Liver (tissue), 9 donors: ENCODE data around the gene MBP. TPM values are rescaled to one million over a fixed set of nuclear protein-coding genes. Genes with fewer than 3 reads are reported as not detected.

ENCODE experiments used
- DNase-seq: peaks from one replicate; pipeline ENCODE4 v3.0.0-alpha.2; 2017; ENCODE audit warnings: low spot score
- H3K27ac ChIP-seq, 2 donors: one replicate each; pipeline ENCODE4 v1.7.0; 2013; ENCODE audit warnings: inconsistent platforms in 2 of 2, low read length in 2 of 2, control low read depth in 1 of 2, low read depth in 1 of 2, mild to moderate bottlenecking in 1 of 2
- H3K27me3 ChIP-seq, 4 donors: one replicate each; pipeline versions ENCODE4 v1.6.1 to v1.7.0; 2013; ENCODE audit warnings: low read length in 3 of 4, inconsistent platforms in 1 of 4, mild to moderate bottlenecking in 1 of 4, moderate library complexity in 1 of 4; ENCODE audit not compliant: control insufficient read depth in 4 of 4, insufficient read depth in 4 of 4
- H3K36me3 ChIP-seq, 4 donors: one replicate each; pipeline versions ENCODE4 v1.6.1 to v1.7.0; 2013; ENCODE audit warnings: low read length in 3 of 4, mild to moderate bottlenecking in 3 of 4, low read depth in 1 of 4, moderate library complexity in 1 of 4; ENCODE audit not compliant: control insufficient read depth in 4 of 4, insufficient read depth in 3 of 4
- H3K4me1 ChIP-seq, 4 donors: one replicate each; pipeline versions ENCODE4 v1.6.1 to v1.7.0; 2013; ENCODE audit warnings: low read length in 3 of 4, mild to moderate bottlenecking in 3 of 4, moderate library complexity in 1 of 4; ENCODE audit not compliant: control insufficient read depth in 4 of 4, insufficient read depth in 4 of 4
- H3K4me3 ChIP-seq, 3 donors: one replicate each; pipeline versions ENCODE4 v1.6.1 to v1.7.0; 2013; ENCODE audit warnings: low read length in 3 of 3, control low read depth in 1 of 3, low read depth in 1 of 3, mild to moderate bottlenecking in 1 of 3
- H3K9ac ChIP-seq, 2 donors: one replicate each; pipeline ENCODE4 v1.7.0; 2013; ENCODE audit warnings: low read length in 2 of 2, mild to moderate bottlenecking in 2 of 2, moderate library complexity in 2 of 2, control low read depth in 1 of 2, low read depth in 1 of 2
- H3K9me3 ChIP-seq, 4 donors: one replicate each; pipeline versions ENCODE4 v1.6.1 to v1.7.0; 2013; ENCODE audit warnings: low read length in 3 of 4; ENCODE audit not compliant: control insufficient read depth in 4 of 4
- EGR1 ChIP-seq, 2 donors: IDR thresholded peaks; 2 replicates each; pipeline ENCODE4 v1.6.1; 2016 to 2018; ENCODE audit warnings: antibody characterized with exemption in 2 of 2, low read depth in 2 of 2
- FOXA1 ChIP-seq: IDR thresholded peaks from 2 replicates; pipeline ENCODE4 v1.6.1; 2016; ENCODE audit warnings: antibody characterized with exemption
- FOXA2 ChIP-seq: IDR thresholded peaks from 2 replicates; pipeline ENCODE4 v1.6.1; 2016; ENCODE audit warnings: antibody characterized with exemption
- GABPA ChIP-seq, 2 donors: IDR thresholded peaks in 1 of 2; conservative IDR thresholded peaks in 1 of 2; 2 replicates each; pipeline ENCODE4 v1.6.1; 2016; ENCODE audit warnings: antibody characterized with exemption in 2 of 2, mild to moderate bottlenecking in 1 of 2, moderate library complexity in 1 of 2
- HNF4A ChIP-seq, 2 donors: conservative IDR thresholded peaks; 2 replicates each; pipeline ENCODE4 v1.6.1; 2016; ENCODE audit warnings: antibody characterized with exemption in 2 of 2, mild to moderate bottlenecking in 2 of 2
- HNF4G ChIP-seq: IDR thresholded peaks from 2 replicates; pipeline ENCODE4 v1.6.1; 2016; ENCODE audit warnings: antibody characterized with exemption
- JUND ChIP-seq, 2 donors: IDR thresholded peaks; 2 replicates each; pipeline ENCODE4 v1.6.1; 2016; ENCODE audit warnings: antibody characterized with exemption in 2 of 2
- MAX ChIP-seq: IDR thresholded peaks from 2 replicates; pipeline ENCODE4 v1.6.1; 2016; ENCODE audit warnings: antibody characterized with exemption
- RAD21 ChIP-seq, 2 donors: IDR thresholded peaks; 2 replicates each; pipeline ENCODE4 v1.6.1; 2016; ENCODE audit warnings: antibody characterized with exemption in 2 of 2, mild to moderate bottlenecking in 2 of 2
- RXRA ChIP-seq, 2 donors: IDR thresholded peaks; 2 replicates each; pipeline ENCODE4 v1.6.1; 2017 to 2018; ENCODE audit warnings: antibody characterized with exemption in 2 of 2, mild to moderate bottlenecking in 1 of 2
- SP1 ChIP-seq: IDR thresholded peaks from 2 replicates; pipeline ENCODE4 v1.6.1; 2018; ENCODE audit warnings: antibody characterized with exemption, mild to moderate bottlenecking
- TAF1 ChIP-seq: conservative IDR thresholded peaks from 2 replicates; pipeline ENCODE4 v1.6.1; 2016; ENCODE audit warnings: antibody characterized with exemption, mild to moderate bottlenecking
- YY1 ChIP-seq: IDR thresholded peaks from 2 replicates; pipeline ENCODE4 v1.6.1; 2016; ENCODE audit warnings: antibody characterized with exemption, mild to moderate bottlenecking
- ZBTB33 ChIP-seq: IDR thresholded peaks from 2 replicates; pipeline ENCODE4 v1.6.1; 2016; ENCODE audit warnings: antibody characterized with exemption
- WGBS: extraction: QIAGEN DNeasy Blood & Tissue Kit; methylation state at CpG from one replicate; pipeline ENCODE4 v1.1.7; 2013; 5-methylcytosine and 5-hydroxymethylcytosine counted together
- polyA plus RNA-seq, 2 donors: library from polyadenylated mRNA; stranded (reverse) in 1 of 2; unstranded in 1 of 2; fragments of 200-250 nt in 1 of 2; fragments of >200 nt in 1 of 2; fragmentation: Nextera tagmentation in 1 of 2; extraction: Ambion mirVana in 1 of 2; gene quantifications; one replicate each; pipeline versions ENCODE4 v1.2.1 to v1.2.3, GENCODE V29; 2013 to 2015
- total RNA-seq, 2 donors: library from RNA; depleted of rRNA; stranded (reverse); fragments of >200 nt; gene quantifications; one replicate each; pipeline ENCODE4 v1.2.3, GENCODE V29; 2014
- TF ChIP-seq, protein P1 (sequence below): fragments of 150-350 bp; IDR thresholded peaks from 2 replicates; pipeline ENCODE4 v1.5.1; 2017; ENCODE audit warnings: improper control_type of control experiment, low read depth, low read length; ENCODE audit not compliant: missing input control
- TF ChIP-seq, protein P2 (sequence below): IDR thresholded peaks from 2 replicates; pipeline ENCODE4 v1.6.1; 2016; ENCODE audit warnings: antibody characterized with exemption, mild to moderate bottlenecking
- donor health status: healthy.
- donor health status: healthy.
- donor health status: healthy.
- donor health status: healthy.
- donor health status: healthy.

Gene MBP
- total and polyA plus RNA-seq, 4 donors, result 9.7 to 23.3 (median 17.7) TPM

DNA sequence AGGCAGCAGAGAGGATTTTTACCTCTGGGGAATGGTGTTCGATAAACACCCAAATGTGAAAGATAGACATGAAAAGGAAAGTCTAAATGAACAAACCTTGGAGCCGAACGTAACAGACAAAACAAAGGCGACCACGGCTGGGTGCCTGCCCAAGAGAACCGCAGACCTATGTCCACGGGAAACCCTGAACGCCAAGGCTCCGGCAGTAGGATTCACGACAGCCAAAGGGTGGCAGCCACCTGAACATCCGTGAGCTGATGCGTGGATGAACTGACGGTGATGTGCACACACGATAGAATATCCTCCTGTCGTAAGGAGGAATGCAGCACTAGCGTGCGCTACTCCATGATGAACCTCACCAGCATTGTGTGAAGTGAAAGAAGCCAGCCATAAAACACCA, 85.6 kb downstream of the MBP start (continued):
- TF ChIP-seq, protein P1, sequence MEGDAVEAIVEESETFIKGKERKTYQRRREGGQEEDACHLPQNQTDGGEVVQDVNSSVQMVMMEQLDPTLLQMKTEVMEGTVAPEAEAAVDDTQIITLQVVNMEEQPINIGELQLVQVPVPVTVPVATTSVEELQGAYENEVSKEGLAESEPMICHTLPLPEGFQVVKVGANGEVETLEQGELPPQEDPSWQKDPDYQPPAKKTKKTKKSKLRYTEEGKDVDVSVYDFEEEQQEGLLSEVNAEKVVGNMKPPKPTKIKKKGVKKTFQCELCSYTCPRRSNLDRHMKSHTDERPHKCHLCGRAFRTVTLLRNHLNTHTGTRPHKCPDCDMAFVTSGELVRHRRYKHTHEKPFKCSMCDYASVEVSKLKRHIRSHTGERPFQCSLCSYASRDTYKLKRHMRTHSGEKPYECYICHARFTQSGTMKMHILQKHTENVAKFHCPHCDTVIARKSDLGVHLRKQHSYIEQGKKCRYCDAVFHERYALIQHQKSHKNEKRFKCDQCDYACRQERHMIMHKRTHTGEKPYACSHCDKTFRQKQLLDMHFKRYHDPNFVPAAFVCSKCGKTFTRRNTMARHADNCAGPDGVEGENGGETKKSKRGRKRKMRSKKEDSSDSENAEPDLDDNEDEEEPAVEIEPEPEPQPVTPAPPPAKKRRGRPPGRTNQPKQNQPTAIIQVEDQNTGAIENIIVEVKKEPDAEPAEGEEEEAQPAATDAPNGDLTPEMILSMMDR, result no peak
- TF ChIP-seq SP1, result no peak
- TF ChIP-seq MAX, result no peak
- TF ChIP-seq HNF4A (conservative IDR thresholded peaks at IDR 0.05), result no peak
- no peak for TF ChIP-seq HNF4G

DNA sequence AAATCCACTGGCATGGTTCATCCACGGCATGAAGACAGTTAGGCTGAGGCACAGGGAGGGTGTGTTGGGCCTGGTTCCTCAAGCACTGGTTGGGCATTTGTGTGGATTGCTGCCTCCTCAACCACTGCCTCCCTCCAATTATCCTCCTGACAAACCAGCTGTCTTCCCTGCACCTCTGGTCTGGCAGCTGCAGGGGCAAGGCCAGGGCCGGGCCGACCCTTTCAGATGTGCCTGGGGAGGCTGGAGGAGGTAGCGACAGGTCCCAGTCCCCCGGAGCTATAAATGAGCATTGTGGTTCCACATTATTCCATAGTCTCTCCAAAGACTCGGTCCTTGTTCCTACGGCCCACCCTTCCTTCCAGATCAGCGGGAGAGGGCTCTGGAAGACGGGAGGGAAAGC, 86.2 kb downstream of the MBP start:
- TF ChIP-seq, protein P2, sequence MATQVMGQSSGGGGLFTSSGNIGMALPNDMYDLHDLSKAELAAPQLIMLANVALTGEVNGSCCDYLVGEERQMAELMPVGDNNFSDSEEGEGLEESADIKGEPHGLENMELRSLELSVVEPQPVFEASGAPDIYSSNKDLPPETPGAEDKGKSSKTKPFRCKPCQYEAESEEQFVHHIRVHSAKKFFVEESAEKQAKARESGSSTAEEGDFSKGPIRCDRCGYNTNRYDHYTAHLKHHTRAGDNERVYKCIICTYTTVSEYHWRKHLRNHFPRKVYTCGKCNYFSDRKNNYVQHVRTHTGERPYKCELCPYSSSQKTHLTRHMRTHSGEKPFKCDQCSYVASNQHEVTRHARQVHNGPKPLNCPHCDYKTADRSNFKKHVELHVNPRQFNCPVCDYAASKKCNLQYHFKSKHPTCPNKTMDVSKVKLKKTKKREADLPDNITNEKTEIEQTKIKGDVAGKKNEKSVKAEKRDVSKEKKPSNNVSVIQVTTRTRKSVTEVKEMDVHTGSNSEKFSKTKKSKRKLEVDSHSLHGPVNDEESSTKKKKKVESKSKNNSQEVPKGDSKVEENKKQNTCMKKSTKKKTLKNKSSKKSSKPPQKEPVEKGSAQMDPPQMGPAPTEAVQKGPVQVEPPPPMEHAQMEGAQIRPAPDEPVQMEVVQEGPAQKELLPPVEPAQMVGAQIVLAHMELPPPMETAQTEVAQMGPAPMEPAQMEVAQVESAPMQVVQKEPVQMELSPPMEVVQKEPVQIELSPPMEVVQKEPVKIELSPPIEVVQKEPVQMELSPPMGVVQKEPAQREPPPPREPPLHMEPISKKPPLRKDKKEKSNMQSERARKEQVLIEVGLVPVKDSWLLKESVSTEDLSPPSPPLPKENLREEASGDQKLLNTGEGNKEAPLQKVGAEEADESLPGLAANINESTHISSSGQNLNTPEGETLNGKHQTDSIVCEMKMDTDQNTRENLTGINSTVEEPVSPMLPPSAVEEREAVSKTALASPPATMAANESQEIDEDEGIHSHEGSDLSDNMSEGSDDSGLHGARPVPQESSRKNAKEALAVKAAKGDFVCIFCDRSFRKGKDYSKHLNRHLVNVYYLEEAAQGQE, result no peak
- 74% methylated on average over 9 of the region's 9 CpGs for WGBS
- H3K27me3 ChIP-seq, result no peaks in the 10 kb centered on the region
- no peak for DNase-seq
- H3K27ac ChIP-seq, result no peak overlapping the region
- no peaks in the 10 kb centered on the region for H3K4me1 ChIP-seq
- H3K9me3 ChIP-seq, result no peaks in the 10 kb centered on the region
- peaks cover 0 to 21% (median 9%) of the 10 kb centered on the region in 4 donors for H3K36me3 ChIP-seq
- no peak overlapping the region for H3K4me3 ChIP-seq
- no peak overlapping the region for H3K9ac ChIP-seq

GRCh38 chr18:77045677-77046076, 86.9 kb downstream of the MBP start:
- Histone ChIP-seq H3K4me1 (no peaks in the 10 kb centered on the region), H3K4me3 (no peak overlapping the region)
- WGBS, result 95% methylated on average over 6 of the region's 6 CpGs

More at GRCh38 chr18:77045677-77046076, 86.9 kb downstream of the MBP start:
- no peak for DNase-seq
- H3K36me3 ChIP-seq, result peaks cover 0 to 21% (median 9%) of the 10 kb centered on the region in 4 donors
- no peak overlapping the region for H3K27ac ChIP-seq
- H3K9ac ChIP-seq, result no peak overlapping the region
- H3K27me3 ChIP-seq, result no peaks in the 10 kb centered on the region
- TF ChIP-seq, protein P2, result no peak
- no peak for TF ChIP-seq SP1
- TF ChIP-seq JUND (IDR thresholded peaks at IDR 0.05), result no peak
- TF ChIP-seq, protein P1, result no peak
- TF ChIP-seq TAF1, result no peak
- no peak for TF ChIP-seq ZBTB33
- no peak for TF ChIP-seq RAD21 (IDR thresholded peaks at IDR 0.05)
- TF ChIP-seq HNF4A (conservative IDR thresholded peaks at IDR 0.05), result no peak
- no peak for TF ChIP-seq GABPA (IDR thresholded peaks at IDR 0.05 in 1 of 2, conservative IDR thresholded peaks at IDR 0.05 in 1 of 2)
- no peak for TF ChIP-seq YY1
- TF ChIP-seq FOXA1, result no peak
- TF ChIP-seq EGR1 (IDR thresholded peaks at IDR 0.05; ENCODE audit: low read depth in 2 of 2), result no peak
- TF ChIP-seq MAX, result no peak
- TF ChIP-seq RXRA (IDR thresholded peaks at IDR 0.05), result no peak
- TF ChIP-seq HNF4G, result no peak
- TF ChIP-seq FOXA2, result no peak
- no peaks in the 10 kb centered on the region for H3K9me3 ChIP-seq
